Spleen (tissue), 11 donors: ENCODE data around the gene GNG14. TPM values are rescaled to one million over a fixed set of nuclear protein-coding genes. Genes with fewer than 3 reads are reported as not detected.
"Not testable (repeated sequence)": the region's sequence is repeated elsewhere in the genome, so short reads cannot be mapped to it uniquely, and the experiment has no call there.

Experiments
- DNase-seq: peaks from one replicate; pipeline ENCODE4 v3.0.0-alpha.2; 2020
- H3K27ac ChIP-seq, 8 donors: fragments of 200-600 bp; sonication (generic) in 7 of 8; 1 replicate in 4 of 8; 2 replicates in 4 of 8; pipeline versions ENCODE4 v1.5.0 to v1.8.0; 2016 to 2021; ENCODE audit warnings: inconsistent platforms in 4 of 8, mild to moderate bottlenecking in 4 of 8, moderate library complexity in 1 of 8
- H3K27me3 ChIP-seq, 7 donors: fragments of 200-600 bp; sonication (generic) in 6 of 7; replicated peaks in 1 of 7; 1 replicate in 4 of 7; 2 replicates in 3 of 7; pipeline versions ENCODE4 v1.5.0 to v1.8.0; 2016 to 2021; ENCODE audit warnings: inconsistent platforms in 3 of 7, mild to moderate bottlenecking in 1 of 7
- H3K36me3 ChIP-seq, 6 donors: fragments of 200-600 bp; sonication (generic) in 5 of 6; 1 replicate in 4 of 6; 2 replicates in 2 of 6; pipeline versions ENCODE4 v1.5.0 to v1.8.0; 2016 to 2021; ENCODE audit warnings: inconsistent platforms in 2 of 6
- H3K4me1 ChIP-seq, 6 donors: fragments of 200-600 bp; sonication (generic) in 5 of 6; 1 replicate in 3 of 6; 2 replicates in 3 of 6; pipeline versions ENCODE4 v1.5.0 to v1.8.0; 2016 to 2021; ENCODE audit warnings: inconsistent platforms in 3 of 6
- H3K4me3 ChIP-seq, 8 donors: fragments of 200-600 bp; sonication (generic) in 7 of 8; 1 replicate in 4 of 8; 2 replicates in 4 of 8; pipeline versions ENCODE4 v1.5.0 to v1.8.0; 2016 to 2021; ENCODE audit warnings: inconsistent platforms in 4 of 8, mild to moderate bottlenecking in 4 of 8, moderate library complexity in 2 of 8
- H3K9me3 ChIP-seq, 8 donors: fragments of 200-600 bp; sonication (generic) in 7 of 8; 1 replicate in 4 of 8; 2 replicates in 4 of 8; pipeline versions ENCODE4 v1.5.0 to v1.8.0; 2016 to 2021; ENCODE audit warnings: inconsistent platforms in 4 of 8
- POLR2A ChIP-seq, 3 donors: fragments of 450-650 bp; IDR thresholded peaks; one replicate each; pipeline ENCODE4 v1.5.1; 2017; ENCODE audit warnings: antibody characterized with exemption in 3 of 3, mild to moderate bottlenecking in 1 of 3
- POLR2AphosphoS5 ChIP-seq, 3 donors: sonication (generic); formaldehyde crosslinking; IDR thresholded peaks; one replicate each; pipeline ENCODE4 v1.5.1; 2017; ENCODE audit warnings: antibody characterized with exemption in 3 of 3
- WGBS, 5 donors: extraction: QIAGEN DNeasy Blood & Tissue Kit in 3 of 5; methylation state at CpG; one replicate each; pipeline versions ENCODE4 v1.1.5 to v1.1.7; 2013 to 2018; 5-methylcytosine and 5-hydroxymethylcytosine counted together
- intact Hi-C: fragments of 100-400 bp; cut with DNase I; formaldehyde crosslinking; loops from one replicate; pipeline ENCODE4 v1.15.0; 2023; ENCODE audit warnings: low total_unique reads
- polyA plus RNA-seq, 3 donors: library from polyadenylated mRNA; stranded (reverse); fragments of 200-250 nt; gene quantifications; one replicate each; pipeline ENCODE4 v1.2.1, GENCODE V29; 2013
- total RNA-seq, 7 donors: library from RNA; depleted of rRNA in 3 of 7; stranded (reverse); fragments of >200 nt in 3 of 7; fragmentation: NEBNext Ultra II Directional in 4 of 7; extraction: Animal tissue kit (Norgen Biotek cat#: 25700) in 4 of 7; gene quantifications; one replicate each; pipeline versions ENCODE4 v1.1.0 to v1.2.1, GENCODE V29; 2016 to 2021
- TF ChIP-seq, protein P1 (sequence below), 11 experiments: fragments of 200-600 bp in 7 of 11; fragments of 450-650 bp in 4 of 11; sonication (generic) in 4 of 11; IDR thresholded peaks in 8 of 11; conservative IDR thresholded peaks in 3 of 11; 1 replicate in 7 of 11; 2 replicates in 4 of 11; pipeline versions ENCODE4 v1.4.0 to v1.8.0; 2016 to 2021; ENCODE audit warnings: antibody characterized with exemption in 11 of 11, inconsistent platforms in 4 of 11, mild to moderate bottlenecking in 1 of 11
- donor health status: healthy with polysubstance abuse.
- donor health status: DM: no; HTN: no; CAD: no; lungs with moderate emphysema.
- donor health status: DM: no; HTN: no; CAD: no.
- donor health status: Bipolar disorder and iron deficiency.
- donor health status: healthy.
- donor health status: DM: no; HTN: no; CAD: no.
- donor health status: DM: yes; HTN: yes; CAD: no.

GNG14 gene
- total and polyA plus RNA-seq, 10 donors: not detected

- 93 to 95% (median 94%) methylated on average over 8 to 10 of the region's 10 CpGs for WGBS, 5 donors
- no peaks in the 10 kb centered on the region for H3K27me3 ChIP-seq
- no peaks in the 10 kb centered on the region for H3K9me3 ChIP-seq
- peaks cover 10 to 64% (median 31%) of the 10 kb centered on the region in 6 donors for H3K4me1 ChIP-seq
- peaks cover 0 to 83% (median 78%) of the 10 kb centered on the region in 6 donors for H3K36me3 ChIP-seq
- no peak for DNase-seq
- H3K27ac ChIP-seq: no peak overlapping the region
- intact Hi-C loops: no loop called here
- no peak overlapping the region for H3K4me3 ChIP-seq
- TF ChIP-seq POLR2AphosphoS5 (IDR thresholded peaks at IDR 0.05) (peak in 2 of 3 donors; percentile 17 to 54), POLR2A (IDR thresholded peaks at IDR 0.05) (no peak)
These were observed 12.4 kb upstream of the GNG14 start for GRCh38 chr19:12675399-12675798.

GRCh38 chr19:12675940-12676339 is 11.9 kb upstream of the GNG14 start:
- WGBS, 5 donors: 88 to 94% (median 91%) methylated on average over 13 to 15 of the region's 15 CpGs
- TF ChIP-seq, protein P1, sequence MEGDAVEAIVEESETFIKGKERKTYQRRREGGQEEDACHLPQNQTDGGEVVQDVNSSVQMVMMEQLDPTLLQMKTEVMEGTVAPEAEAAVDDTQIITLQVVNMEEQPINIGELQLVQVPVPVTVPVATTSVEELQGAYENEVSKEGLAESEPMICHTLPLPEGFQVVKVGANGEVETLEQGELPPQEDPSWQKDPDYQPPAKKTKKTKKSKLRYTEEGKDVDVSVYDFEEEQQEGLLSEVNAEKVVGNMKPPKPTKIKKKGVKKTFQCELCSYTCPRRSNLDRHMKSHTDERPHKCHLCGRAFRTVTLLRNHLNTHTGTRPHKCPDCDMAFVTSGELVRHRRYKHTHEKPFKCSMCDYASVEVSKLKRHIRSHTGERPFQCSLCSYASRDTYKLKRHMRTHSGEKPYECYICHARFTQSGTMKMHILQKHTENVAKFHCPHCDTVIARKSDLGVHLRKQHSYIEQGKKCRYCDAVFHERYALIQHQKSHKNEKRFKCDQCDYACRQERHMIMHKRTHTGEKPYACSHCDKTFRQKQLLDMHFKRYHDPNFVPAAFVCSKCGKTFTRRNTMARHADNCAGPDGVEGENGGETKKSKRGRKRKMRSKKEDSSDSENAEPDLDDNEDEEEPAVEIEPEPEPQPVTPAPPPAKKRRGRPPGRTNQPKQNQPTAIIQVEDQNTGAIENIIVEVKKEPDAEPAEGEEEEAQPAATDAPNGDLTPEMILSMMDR (IDR thresholded peaks at IDR 0.05 in 8 of 11, conservative IDR thresholded peaks at IDR 0.05 in 3 of 11): no peak
- TF ChIP-seq POLR2AphosphoS5 (IDR thresholded peaks at IDR 0.05): peak in 1 of 3 donors; percentile 19
- no peaks in the 10 kb centered on the region for H3K27me3 ChIP-seq
- peaks cover 0 to 83% (median 78%) of the 10 kb centered on the region in 6 donors for H3K36me3 ChIP-seq
- H3K9me3 ChIP-seq: no peaks in the 10 kb centered on the region
- H3K4me1 ChIP-seq: peaks cover 9 to 64% (median 31%) of the 10 kb centered on the region in 6 donors
- no peak overlapping the region for H3K4me3 ChIP-seq
- intact Hi-C loops: no loop called here
- peak overlapping the region in 1 of 8 donors; percentile 12 for H3K27ac ChIP-seq
- DNase-seq: no peak

GRCh38 chr19:12676384-12676792 is 11.4 kb upstream of the GNG14 start:
- WGBS, 5 donors: 25 to 34% (median 30%) methylated on average over 4 of the region's 4 CpGs
- no peaks in the 10 kb centered on the region for H3K27me3 ChIP-seq
- intact Hi-C loops: no loop called here
- no peaks in the 10 kb centered on the region for H3K9me3 ChIP-seq
- H3K27ac ChIP-seq: peak overlapping the region in 1 of 8 donors; percentile 12
- H3K4me1 ChIP-seq: peaks cover 9 to 64% (median 31%) of the 10 kb centered on the region in 6 donors
- no peak overlapping the region for H3K4me3 ChIP-seq
- TF ChIP-seq POLR2AphosphoS5 (IDR thresholded peaks at IDR 0.05) (peak; percentile 5 to 52 (median 5)), POLR2A (IDR thresholded peaks at IDR 0.05) (no peak)
- TF ChIP-seq, protein P1 (IDR thresholded peaks at IDR 0.05 in 8 of 11, conservative IDR thresholded peaks at IDR 0.05 in 3 of 11): peak; percentile 65 to 92 (median 83)
- peaks cover 0 to 83% (median 78%) of the 10 kb centered on the region in 6 donors for H3K36me3 ChIP-seq
- DNase-seq: peak; percentile 95

DNA sequence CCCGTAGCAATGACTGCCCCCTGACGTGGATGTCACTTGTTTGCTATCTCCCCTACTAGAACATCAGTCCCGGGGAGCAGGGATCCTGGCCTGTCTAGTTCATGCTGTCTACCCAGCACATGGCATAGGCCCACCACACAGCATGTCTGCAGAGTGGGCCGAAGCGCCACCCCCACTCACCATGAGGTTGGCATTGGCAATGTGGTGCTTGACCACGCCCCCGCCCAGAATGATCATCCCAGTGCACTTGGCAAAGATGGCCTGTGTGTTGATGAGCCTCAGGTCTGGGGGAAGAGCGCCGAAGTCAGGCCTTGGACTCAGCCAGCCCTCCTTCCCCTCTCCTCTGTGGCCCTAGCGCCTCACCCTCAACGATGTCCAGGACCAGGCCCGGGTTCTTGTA is 10.9 kb upstream of the GNG14 start:
- H3K4me1 ChIP-seq: peaks cover 9 to 58% (median 27%) of the 10 kb centered on the region in 6 donors
- no peak overlapping the region for H3K4me3 ChIP-seq
- no peaks in the 10 kb centered on the region for H3K27me3 ChIP-seq
- H3K27ac ChIP-seq: peak overlapping the region in 1 of 8 donors; percentile 12
- no peaks in the 10 kb centered on the region for H3K9me3 ChIP-seq
- intact Hi-C loops: no loop called here
- TF ChIP-seq, protein P1 (IDR thresholded peaks at IDR 0.05 in 8 of 11, conservative IDR thresholded peaks at IDR 0.05 in 3 of 11): no peak
- TF ChIP-seq POLR2A (IDR thresholded peaks at IDR 0.05) (no peak), POLR2AphosphoS5 (IDR thresholded peaks at IDR 0.05) (peak in 2 of 3 donors; percentile 15 to 46)
- DNase-seq: no peak
- peaks cover 0 to 83% (median 78%) of the 10 kb centered on the region in 6 donors for H3K36me3 ChIP-seq
- WGBS, 5 donors: 93 to 97% (median 94%) methylated on average over 11 to 12 of the region's 12 CpGs

- H3K4me3 ChIP-seq, H3K27me3 ChIP-seq, DNase-seq, H3K9me3 ChIP-seq, intact Hi-C loops, H3K27ac ChIP-seq: not testable (repeated sequence)
- Histone ChIP-seq H3K4me1 (peaks cover 9 to 53% (median 29%) of the 10 kb centered on the region in 6 donors), H3K36me3 (peaks cover 0 to 73% (median 70%) of the 10 kb centered on the region in 6 donors)
- WGBS, 5 donors: 79 to 97% (median 85%) methylated on average over 5 of the region's 5 CpGs
These were observed 9.8 kb upstream of the GNG14 start for GRCh38 chr19:12678039-12678438.
